Endothelial cell of umbilical vein (primary cell): ENCODE results near the gene BTC. TPM values are rescaled to one million over a fixed set of nuclear protein-coding genes. Genes with fewer than 3 reads are reported as not detected.
A peak's percentile ranks its signal among the peaks of the same experiment; 100 is the strongest.

Source experiments
- BruUV-seq: library from RNA; stranded (reverse); fragments of 400-500 nt; replicated peaks from 2 replicates; lab custom pipeline; 2021; lab: Mats Ljungman, UMichigan
- CTCF ChIA-PET: fragments of 300-600, 350-600 bp; sonication (Branson Sonifier 250); formaldehyde crosslinking; loops from one replicate; lab custom pipeline; 2021; ENCODE audit warnings: antibody characterized with exemption, inconsistent platforms; lab: Charles Lee
- POLR2A ChIA-PET: fragments of 300-600, 350-600 bp; sonication (Branson Sonifier 250); formaldehyde crosslinking; loops from one replicate; lab custom pipeline; 2021; ENCODE audit warnings: antibody characterized with exemption, inconsistent platforms; lab: Charles Lee
- DNase-seq: peaks from one replicate; pipeline ENCODE4 v3.0.0-alpha.2; 2011; ENCODE audit warnings: low read depth, low spot score
- FAIRE-seq: peaks from 2 replicates; lab custom pipeline; 2011; peaks lifted over from hg19 to GRCh38; lab: Jason Lieb, UNC
- H2AFZ ChIP-seq: 2 replicates; pipeline ENCODE4 v1.6.0; 2012; ENCODE audit warnings: low read depth, low read length, control low read depth, inconsistent platforms
- H3K27ac ChIP-seq: 2 replicates; pipeline ENCODE4 v1.5.1; 2011; ENCODE audit warnings: low read depth, mild to moderate bottlenecking, control low read depth, low read length, moderate library complexity; ENCODE audit not compliant: insufficient read depth
- H3K27me3 ChIP-seq, 2 experiments: 2 replicates each; pipeline versions ENCODE4 v1.6.0 to v1.6.1; 2011; ENCODE audit warnings: low read length in 2 of 2, mixed read lengths in 1 of 2; ENCODE audit not compliant: control insufficient read depth in 2 of 2, insufficient read depth in 2 of 2
- H3K36me3 ChIP-seq, 2 experiments: 2 replicates in 1 of 2; 3 replicates in 1 of 2; pipeline ENCODE4 v1.5.1; 2011; ENCODE audit warnings: low read length in 2 of 2, mild to moderate bottlenecking in 1 of 2, moderate library complexity in 1 of 2; ENCODE audit not compliant: control insufficient read depth in 2 of 2, insufficient read depth in 2 of 2; ENCODE audit errors: extremely low read depth in 1 of 2
- H3K4me1 ChIP-seq: 3 replicates; pipeline ENCODE4 v1.5.1; 2011; ENCODE audit warnings: mild to moderate bottlenecking, low read length; ENCODE audit not compliant: control insufficient read depth, insufficient read depth; ENCODE audit errors: extremely low read depth
- H3K4me2 ChIP-seq: 2 replicates; pipeline ENCODE4 v1.6.1; 2011; ENCODE audit warnings: low read length, control low read depth, mixed read lengths; ENCODE audit not compliant: insufficient read depth
- H3K4me3 ChIP-seq, 3 experiments: fragments of 200-600 bp in 1 of 3; sonication (generic), shearing (Covaris generic) in 1 of 3; replicated peaks in 1 of 3; 2 replicates each; pipeline ENCODE4 v1.5.1; 2011 to 2016; ENCODE audit warnings: control low read depth in 3 of 3, low read length in 3 of 3, mild to moderate bottlenecking in 2 of 3, inconsistent platforms in 1 of 3, low read depth in 1 of 3, moderate library complexity in 1 of 3; ENCODE audit not compliant: insufficient read depth in 1 of 3
- H3K79me2 ChIP-seq: 2 replicates; pipeline ENCODE4 v1.6.0; 2012; ENCODE audit warnings: low read length, inconsistent platforms; ENCODE audit not compliant: control insufficient read depth, insufficient read depth
- H3K9ac ChIP-seq: replicated peaks from 2 replicates; pipeline ENCODE3; 2011; ENCODE audit warnings: low read length, control low read depth; ENCODE audit not compliant: insufficient read depth; ENCODE audit errors: extremely low read depth
- H3K9me1 ChIP-seq: replicated peaks from 3 replicates; pipeline ENCODE4 v1.6.0; 2011; ENCODE audit warnings: mild to moderate bottlenecking, low read length; ENCODE audit not compliant: control insufficient read depth, insufficient read depth; ENCODE audit errors: extremely low read depth
- H3K9me3 ChIP-seq: replicated peaks from 2 replicates; pipeline ENCODE4 v1.5.1; 2012; ENCODE audit warnings: low read length, inconsistent platforms; ENCODE audit not compliant: control insufficient read depth, insufficient read depth
- H4K20me1 ChIP-seq: replicated peaks from 2 replicates; pipeline ENCODE3; 2011; ENCODE audit warnings: mild to moderate bottlenecking, low read length; ENCODE audit not compliant: control insufficient read depth, insufficient read depth; ENCODE audit errors: extremely low read depth
- CTCF ChIP-seq, 2 donors: IDR thresholded peaks; 1 replicate in 1 of 2; 2 replicates in 1 of 2; pipeline ENCODE4 v1.5.1; 2011; ENCODE audit warnings: low read length in 2 of 2, mild to moderate bottlenecking in 2 of 2, moderate library complexity in 2 of 2, control low read depth in 1 of 2, inconsistent platforms in 1 of 2, low read depth in 1 of 2; ENCODE audit not compliant: insufficient read depth in 1 of 2; ENCODE audit errors: extremely low read depth in 1 of 2
- EZH2 ChIP-seq: IDR thresholded peaks from 2 replicates; pipeline ENCODE4 v1.6.1; 2012; ENCODE audit warnings: borderline replicate concordance, low read depth, mild to moderate bottlenecking, moderate library complexity, low read length, inconsistent platforms; ENCODE audit not compliant: severe bottlenecking
- FOS ChIP-seq: IDR thresholded peaks from 2 replicates; pipeline ENCODE4 v1.6.1; 2011; ENCODE audit warnings: mild to moderate bottlenecking, low read length, moderate library complexity, borderline replicate concordance; ENCODE audit not compliant: insufficient read depth
- GATA2 ChIP-seq: IDR thresholded peaks from 2 replicates; pipeline ENCODE4 v1.7.0; 2011; ENCODE audit warnings: low read depth, mild to moderate bottlenecking, moderate library complexity, mixed read lengths, low read length; ENCODE audit not compliant: insufficient read length, insufficient read depth
- JUN ChIP-seq: IDR thresholded peaks from 2 replicates; pipeline ENCODE4 v1.6.1; 2011; ENCODE audit warnings: borderline replicate concordance, low read depth; ENCODE audit not compliant: insufficient read length, insufficient read depth
- MYC ChIP-seq: IDR thresholded peaks from one replicate; pipeline ENCODE4 v1.6.1; 2011; ENCODE audit warnings: mild to moderate bottlenecking, low read depth, low read length
- POLR2A ChIP-seq: IDR thresholded peaks from 2 replicates; pipeline ENCODE4 v1.6.1; 2012; ENCODE audit warnings: low read depth, mild to moderate bottlenecking, control low read depth, low read length
- POLR2AphosphoS5 ChIP-seq: IDR thresholded peaks from 2 replicates; pipeline ENCODE4 v1.6.1; 2012; ENCODE audit warnings: low read depth, mild to moderate bottlenecking, control low read depth, low read length, moderate library complexity; ENCODE audit not compliant: insufficient read depth
- dilution Hi-C: fragments of 300-500 bp; cut with MboI; formaldehyde crosslinking; loops from one replicate; pipeline ENCODE4 v1.15.0; 2019; ENCODE audit warnings: low sequenced_read_pairs; ENCODE audit not compliant: extremely low pct_ligation_motif_present
- intact Hi-C: fragments of 100-400 bp; cut with micrococcal nuclease; formaldehyde crosslinking; loops from one replicate; pipeline ENCODE4 v1.10.0; 2022
- polyA plus RNA-seq, 4 experiments: library from polyadenylated mRNA; depleted of rRNA in 3 of 4; stranded (reverse) in 3 of 4; unstranded in 1 of 4; fragments of >200 nt; gene quantifications; 2 replicates each; pipeline versions ENCODE4 v1.2.1 to v1.2.3, GENCODE V29; 2011 to 2012; ENCODE audit warnings: missing spikeins in 1 of 4
- total RNA-seq: library from RNA; stranded (reverse); gene quantifications from 2 replicates; pipeline ENCODE4 v1.2.3, GENCODE V29; 2021
- TF ChIP-seq, protein P1 (sequence below): IDR thresholded peaks from 2 replicates; pipeline ENCODE4 v1.6.1; 2011; ENCODE audit not compliant: insufficient read depth, insufficient read length

The BTC gene
- total and polyA plus RNA-seq, 2 donors (not counting 3 experiments of a cell fraction or from before 2014, with no cell fraction given): 0.04 TPM; not detected in 1

- POLR2A ChIA-PET: no interaction called here
- no peak overlapping the region for H3K27ac ChIP-seq
- no peak overlapping the region for H2AFZ ChIP-seq
- peaks cover 0 to 3% of the 10 kb centered on the region in 2 experiments for H3K27me3 ChIP-seq
- H3K4me2 ChIP-seq: no peak overlapping the region
- DNase-seq: peak; percentile 4
- no TSS peak for BruUV-seq
- dilution Hi-C loops: no loop called here
- no peaks in the 10 kb centered on the region for H3K4me1 ChIP-seq
- no peak overlapping the region for H3K9ac ChIP-seq
- no peaks in the 10 kb centered on the region for H3K9me1 ChIP-seq
- no peak overlapping the region for H3K4me3 ChIP-seq
- no peaks in the 10 kb centered on the region for H3K9me3 ChIP-seq
- intact Hi-C loops: no loop called here
- no peaks in the 10 kb centered on the region for H4K20me1 ChIP-seq
- no peaks in the 10 kb centered on the region for H3K79me2 ChIP-seq
- no peaks in the 10 kb centered on the region for H3K36me3 ChIP-seq
- FAIRE-seq: no peak
- TF ChIP-seq POLR2A (no peak), GATA2 (no peak), EZH2 (no peak), MYC (no peak), POLR2AphosphoS5 (no peak), FOS (no peak), JUN (no peak), CTCF (IDR thresholded peaks at IDR 0.05; ENCODE audit: extremely low read depth in 1 of 2, insufficient read depth in 1 of 2, low read depth in 1 of 2, low read length in 2 of 2) (no peak)
- TF ChIP-seq, protein P1, sequence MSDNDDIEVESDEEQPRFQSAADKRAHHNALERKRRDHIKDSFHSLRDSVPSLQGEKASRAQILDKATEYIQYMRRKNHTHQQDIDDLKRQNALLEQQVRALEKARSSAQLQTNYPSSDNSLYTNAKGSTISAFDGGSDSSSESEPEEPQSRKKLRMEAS: no peak
- CTCF ChIA-PET: interaction anchor here (1.6 to 2.0 kb wide), 2 partner anchors 130 to 485 kb away, joined by 5 to 6 read pairs; no protein-coding TSS in a partner anchor
Observed at GRCh38 chr4:74805601-74806000, 11.3 kb upstream of the BTC start.
